ENCODE results near the gene EXOSC1. TPM values are rescaled to one million over a fixed set of nuclear protein-coding genes. Genes with fewer than 3 reads are reported as not detected.
"Not testable (repeated sequence)": the region's sequence is repeated elsewhere in the genome, so short reads cannot be mapped to it uniquely, and the experiment has no call there.

The EXOSC1 gene
- total RNA-seq, 4 donors from 2014 or later, result 21.9 to 41.9 (median 30.7) TPM

GRCh38 chr10:97481071-97481470, 35.3 kb upstream of the EXOSC1 start:
- Histone ChIP-seq H3K36me3 (peaks cover 32 to 76% (median 65%) of the 10 kb centered on the region in 4 donors), H3K27ac (replicated peaks in 1 of 4) (no peak overlapping the region), H3K4me3 (no peak overlapping the region), H3K27me3 (no peaks in the 10 kb centered on the region), H3K4me1 (peaks cover 3 to 29% (median 27%) of the 10 kb centered on the region in 4 donors), H3K9me3 (no peaks in the 10 kb centered on the region)
- 80% methylated on average over 4 of the region's 4 CpGs for WGBS
- intact Hi-C loops (cut with DNase I), result no loop called here
- DNase-seq (ENCODE audit: extremely low spot score), result no peak
- TF ChIP-seq POLR2A (IDR thresholded peaks at IDR 0.05; ENCODE audit: low read depth) (no peak), CTCF (IDR thresholded peaks at IDR 0.05) (no peak)

- Histone ChIP-seq H3K4me1 (peaks cover 3 to 29% (median 27%) of the 10 kb centered on the region in 4 donors), H3K4me3 (no peak overlapping the region), H3K9me3 (no peaks in the 10 kb centered on the region), H3K27me3 (no peaks in the 10 kb centered on the region), H3K27ac (replicated peaks in 1 of 4) (no peak overlapping the region), H3K36me3 (peaks cover 40 to 87% (median 77%) of the 10 kb centered on the region in 4 donors)
- no peak for DNase-seq (ENCODE audit: extremely low spot score)
- 74% methylated on average over 9 of the region's 9 CpGs for WGBS
- TF ChIP-seq CTCF (IDR thresholded peaks at IDR 0.05), result no peak
- no peak for TF ChIP-seq POLR2AphosphoS5 (IDR thresholded peaks at IDR 0.05)
- no peak for TF ChIP-seq POLR2A (IDR thresholded peaks at IDR 0.05; ENCODE audit: low read depth)
- no peak for TF ChIP-seq EP300 (IDR thresholded peaks at IDR 0.05)
- intact Hi-C loops (cut with DNase I), result no loop called here
These were observed 34.1 kb upstream of the EXOSC1 start for GRCh38 chr10:97479939-97480338.

GRCh38 chr10:97479410-97479809, 33.6 kb upstream of the EXOSC1 start:
- DNase-seq (ENCODE audit: extremely low spot score); H3K9me3 ChIP-seq; H3K4me3 ChIP-seq; H3K27ac ChIP-seq (replicated peaks in 1 of 4); intact Hi-C loops (cut with DNase I); H3K27me3 ChIP-seq: not testable (repeated sequence)
- peaks cover 40 to 92% (median 80%) of the 10 kb centered on the region in 4 donors for H3K36me3 ChIP-seq
- H3K4me1 ChIP-seq, result peaks cover 3 to 29% (median 27%) of the 10 kb centered on the region in 4 donors
- 83% methylated on average over 4 of the region's 4 CpGs for WGBS

- Histone ChIP-seq H3K4me3 (no peak overlapping the region), H3K27me3 (no peaks in the 10 kb centered on the region), H3K9me3 (no peaks in the 10 kb centered on the region), H3K36me3 (peaks cover 50 to 100% (median 95%) of the 10 kb centered on the region in 4 donors), H3K4me1 (peaks cover 3 to 15% (median 12%) of the 10 kb centered on the region in 4 donors), H3K27ac (replicated peaks in 1 of 4) (no peak overlapping the region)
- intact Hi-C loops (cut with DNase I), result no loop called here
- TF ChIP-seq EP300 (IDR thresholded peaks at IDR 0.05), result no peak
- no peak for TF ChIP-seq CTCF (IDR thresholded peaks at IDR 0.05)
- no peak for TF ChIP-seq POLR2A (IDR thresholded peaks at IDR 0.05; ENCODE audit: low read depth)
- DNase-seq (ENCODE audit: extremely low spot score), result no peak
- WGBS, result 63% methylated on average over 2 of the region's 2 CpGs
These were observed 30.3 kb upstream of the EXOSC1 start for GRCh38 chr10:97475936-97476594.

- no peak overlapping the region for H3K4me3 ChIP-seq
- intact Hi-C loops (cut with DNase I), result no loop called here
- TF ChIP-seq POLR2AphosphoS5 (IDR thresholded peaks at IDR 0.05) (no peak), EP300 (IDR thresholded peaks at IDR 0.05) (no peak), POLR2A (IDR thresholded peaks at IDR 0.05; ENCODE audit: low read depth) (no peak), CTCF (IDR thresholded peaks at IDR 0.05) (no peak)
- H3K4me1 ChIP-seq, result peaks cover 0 to 10% (median 7%) of the 10 kb centered on the region in 4 donors
- no peaks in the 10 kb centered on the region for H3K27me3 ChIP-seq
- H3K36me3 ChIP-seq, result peaks cover 54 to 100% (median 94%) of the 10 kb centered on the region in 4 donors
- 97% methylated on average over 4 of the region's 4 CpGs for WGBS
- no peaks in the 10 kb centered on the region for H3K9me3 ChIP-seq
- H3K27ac ChIP-seq (replicated peaks in 1 of 4), result no peak overlapping the region
- DNase-seq (ENCODE audit: extremely low spot score), result no peak
These were observed 29.1 kb upstream of the EXOSC1 start for GRCh38 chr10:97474918-97475317.

- H3K27ac ChIP-seq (replicated peaks in 1 of 4); H3K4me3 ChIP-seq; H3K4me1 ChIP-seq; H3K9me3 ChIP-seq; DNase-seq (ENCODE audit: extremely low spot score); H3K27me3 ChIP-seq; intact Hi-C loops (cut with DNase I): not testable (repeated sequence)
- peaks cover 79 to 100% (median 92%) of the 10 kb centered on the region in 4 donors for H3K36me3 ChIP-seq
- WGBS, result 89% methylated on average over 7 of the region's 12 CpGs
These were observed 23.0 kb upstream of the EXOSC1 start for GRCh38 chr10:97468781-97469180.

Measured in esophagus muscularis mucosa (tissue), 4 donors.